GM15510 (cell line): Measurements from ENCODE around the gene CAMTA1.

Experiments
- POLR2A ChIP-seq: IDR thresholded peaks from 3 replicates; pipeline ENCODE4 v1.6.1; 2011; ENCODE audit warnings: borderline replicate concordance; ENCODE audit not compliant: insufficient read length; ENCODE audit errors: extremely low read depth

Gene CAMTA1

DNA sequence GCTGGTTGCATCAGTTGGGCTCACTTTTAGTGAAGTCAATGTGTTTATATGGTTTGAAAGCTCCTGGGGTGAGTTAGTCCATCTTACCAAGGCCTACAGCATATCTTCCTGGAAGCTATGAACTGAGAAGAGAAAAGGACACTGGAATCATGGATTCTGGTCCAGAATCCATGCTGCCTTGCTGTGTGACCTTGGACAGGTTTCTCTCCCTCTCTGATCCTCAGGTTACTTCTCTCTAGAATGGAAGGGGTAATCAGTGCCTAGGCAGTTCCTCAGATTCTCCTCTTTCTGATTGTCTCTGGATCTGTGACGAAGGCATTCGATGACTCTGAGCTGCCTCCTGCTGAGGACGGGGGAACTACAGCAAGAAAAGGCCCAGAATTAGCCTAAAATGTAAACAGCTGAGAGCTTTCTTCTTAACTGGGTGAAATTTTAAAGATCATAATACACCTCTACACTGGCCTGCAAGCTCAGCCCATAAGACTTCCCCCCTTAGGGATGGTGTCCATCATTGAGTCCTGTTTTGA, 560.9 kb downstream of the CAMTA1 start:
- TF ChIP-seq POLR2A, result no peak

DNA sequence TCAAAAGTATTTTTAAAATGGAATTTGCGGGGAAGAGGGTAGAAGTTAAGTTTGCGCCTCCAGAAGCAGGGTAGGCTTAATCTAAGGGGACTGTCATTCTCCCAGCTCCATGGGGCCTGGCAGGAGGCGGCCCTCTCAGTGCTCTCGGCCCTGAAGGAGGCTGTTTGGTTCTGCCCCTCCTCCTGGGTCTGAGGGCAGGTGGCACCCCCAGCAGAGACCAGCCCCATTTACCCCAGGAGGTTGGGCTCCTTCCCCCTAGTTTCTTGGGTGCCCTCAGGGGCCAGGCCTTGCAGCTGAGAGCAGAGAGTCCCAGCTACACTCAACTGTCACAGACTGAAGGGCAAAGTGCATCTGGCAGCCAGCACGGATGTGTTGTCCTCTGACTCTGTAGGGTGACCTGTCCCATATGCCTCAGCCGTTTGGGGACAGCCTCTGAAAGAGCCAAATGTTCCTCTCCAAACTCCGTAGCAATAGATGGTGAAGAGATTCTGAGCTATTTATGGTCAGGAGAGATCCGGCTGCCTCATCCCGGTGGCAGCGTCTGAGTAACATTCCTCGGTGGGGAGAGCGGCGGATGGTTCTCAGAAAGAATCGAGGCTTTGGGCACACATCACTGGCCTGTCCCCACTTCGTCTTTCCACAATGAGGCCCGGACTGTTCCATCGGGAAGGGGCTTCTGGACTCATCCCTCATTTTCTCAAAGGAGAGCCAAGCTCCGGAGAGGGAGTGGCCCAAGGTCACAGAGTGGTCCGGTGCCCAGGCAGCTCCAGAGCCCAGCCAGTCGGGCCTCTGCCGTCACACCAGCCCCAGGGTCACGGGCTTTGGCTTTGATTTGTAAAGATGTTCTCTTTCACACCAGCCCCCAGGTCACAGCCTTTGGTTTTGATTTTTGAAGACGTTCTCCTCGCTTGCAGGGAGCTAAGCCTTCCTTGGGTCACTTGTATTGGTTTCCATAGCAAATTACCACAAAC, 561.6 kb downstream of the CAMTA1 start:
- no peak for TF ChIP-seq POLR2A

DNA sequence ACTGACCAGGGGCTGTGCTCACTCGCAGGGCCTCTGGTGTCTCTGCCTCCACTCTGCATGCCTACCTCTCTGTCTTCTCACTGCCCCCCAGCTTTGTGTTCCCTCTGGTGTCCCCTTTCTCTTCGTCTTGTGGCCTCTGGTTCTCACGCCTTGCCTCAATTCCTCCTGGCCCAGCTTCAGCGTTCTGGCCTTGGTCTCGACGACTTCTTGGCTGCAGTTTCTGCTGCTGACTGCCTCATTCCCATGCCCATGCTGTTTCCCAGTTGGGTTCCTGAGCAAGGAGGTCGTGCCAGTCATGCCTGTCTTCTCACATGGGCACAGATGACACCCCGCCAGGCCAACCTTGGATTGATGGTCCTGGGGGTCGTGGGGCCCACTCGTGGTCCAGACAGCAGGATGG, 562.8 kb downstream of the CAMTA1 start:
- no peak for TF ChIP-seq POLR2A

DNA sequence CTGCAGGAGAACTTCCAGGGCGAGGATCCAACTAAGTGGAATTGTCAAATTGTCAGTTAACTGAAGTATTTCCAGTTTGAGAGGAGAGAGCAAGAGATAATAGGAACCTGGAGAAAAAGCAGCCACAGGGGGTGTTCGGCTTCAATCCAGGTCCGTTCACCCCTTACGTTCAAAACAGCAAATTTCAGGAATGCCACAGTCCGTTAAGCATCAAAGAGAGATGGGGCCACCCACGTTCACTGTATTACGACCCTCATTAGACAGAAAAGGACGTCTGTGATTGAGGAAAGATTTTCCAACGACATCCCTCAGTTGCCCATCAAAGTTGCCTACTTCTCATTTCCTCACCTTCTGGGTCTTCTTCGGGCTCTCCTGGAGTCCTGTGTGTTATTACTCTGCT, 563.3 kb downstream of the CAMTA1 start:
- TF ChIP-seq POLR2A, result no peak

GRCh38 chr1:7350804-7351203, 565.5 kb downstream of the CAMTA1 start:
- no peak for TF ChIP-seq POLR2A

GRCh38 chr1:7351649-7352048, 566.4 kb downstream of the CAMTA1 start:
- TF ChIP-seq POLR2A, result no peak

DNA sequence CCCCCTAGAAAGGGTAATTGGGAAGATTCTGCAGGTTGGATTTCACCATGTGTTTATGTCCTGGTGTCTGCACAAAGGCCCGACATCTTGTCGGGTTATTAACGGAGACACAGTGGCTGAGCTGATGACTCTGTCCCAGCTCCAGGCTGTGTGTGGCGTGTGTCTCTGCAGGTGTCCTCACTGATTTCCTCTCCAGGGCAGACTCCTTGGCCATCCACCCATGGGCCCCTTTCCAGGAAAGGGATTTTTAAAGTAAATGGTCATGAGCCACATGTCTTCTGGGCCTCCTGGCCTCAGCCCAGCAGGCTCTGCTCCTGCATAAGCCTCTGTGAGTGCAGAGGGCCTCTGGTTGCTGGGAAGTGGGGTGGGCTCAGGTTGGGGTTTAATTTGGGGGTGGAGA, 567.1 kb downstream of the CAMTA1 start:
- no peak for TF ChIP-seq POLR2A

DNA sequence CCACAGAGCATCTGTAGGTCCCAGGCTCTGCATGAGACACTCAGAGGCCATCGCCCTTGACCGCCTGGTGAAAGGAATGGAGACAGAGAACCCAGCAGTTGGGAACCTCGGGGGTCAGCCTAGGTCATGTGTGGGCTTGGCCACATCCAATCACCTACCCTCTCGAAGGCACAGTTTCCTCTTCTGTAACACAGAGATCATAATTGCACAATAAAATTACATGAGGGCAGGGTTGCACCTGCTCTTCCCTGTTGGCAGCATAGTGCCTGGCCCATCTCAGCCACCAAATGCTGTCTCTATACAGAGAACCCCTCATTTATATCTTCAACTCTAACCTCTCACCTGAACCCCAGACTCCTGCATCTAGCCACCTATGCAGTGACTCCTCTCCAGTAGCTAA, 567.7 kb downstream of the CAMTA1 start:
- TF ChIP-seq POLR2A, result no peak

- no peak for TF ChIP-seq POLR2A
Observed at GRCh38 chr1:7355646-7356045, 570.4 kb downstream of the CAMTA1 start.

- TF ChIP-seq POLR2A, result no peak
Observed at GRCh38 chr1:7356079-7356478, 570.8 kb downstream of the CAMTA1 start.

DNA sequence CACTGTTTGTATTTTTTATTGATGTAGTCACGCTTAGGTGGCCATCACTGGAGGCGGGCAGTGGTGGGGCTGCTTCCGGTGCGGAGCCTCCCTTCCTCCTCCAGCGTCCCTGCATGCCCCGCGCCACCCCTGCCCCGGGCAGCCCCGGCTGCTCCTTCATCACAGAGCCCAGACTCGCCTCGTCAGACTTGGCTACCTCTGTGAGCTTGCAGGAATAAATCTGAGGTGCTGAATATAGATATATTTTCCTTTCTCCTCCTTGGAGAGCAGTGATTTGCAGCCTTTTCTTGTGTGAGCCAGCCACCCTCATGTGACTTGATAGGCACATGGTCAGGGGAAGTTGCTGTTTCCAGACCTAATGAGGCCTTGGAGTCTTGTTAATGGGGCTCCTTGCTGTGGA, 573.2 kb downstream of the CAMTA1 start:
- TF ChIP-seq POLR2A, result no peak

DNA sequence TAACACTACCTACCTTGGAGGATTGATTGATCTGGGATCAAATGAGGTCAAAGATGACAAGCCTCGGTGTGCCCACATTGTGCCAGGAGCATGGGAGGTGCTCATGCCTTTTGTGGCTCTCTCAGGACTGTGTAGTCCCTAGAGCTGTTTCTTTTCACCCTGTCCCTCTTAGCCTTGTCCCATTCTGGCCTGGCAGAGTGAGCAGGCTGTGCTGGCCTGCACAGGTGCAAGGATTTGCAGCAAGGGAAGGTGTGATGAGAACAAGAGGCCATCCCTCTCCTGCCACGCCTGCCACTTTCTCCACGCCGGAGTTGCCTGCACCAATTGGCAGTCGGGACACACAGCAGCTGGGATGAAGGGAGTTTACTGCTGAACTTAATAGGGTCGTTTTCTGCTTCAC, 575.3 kb downstream of the CAMTA1 start:
- no peak for TF ChIP-seq POLR2A

DNA sequence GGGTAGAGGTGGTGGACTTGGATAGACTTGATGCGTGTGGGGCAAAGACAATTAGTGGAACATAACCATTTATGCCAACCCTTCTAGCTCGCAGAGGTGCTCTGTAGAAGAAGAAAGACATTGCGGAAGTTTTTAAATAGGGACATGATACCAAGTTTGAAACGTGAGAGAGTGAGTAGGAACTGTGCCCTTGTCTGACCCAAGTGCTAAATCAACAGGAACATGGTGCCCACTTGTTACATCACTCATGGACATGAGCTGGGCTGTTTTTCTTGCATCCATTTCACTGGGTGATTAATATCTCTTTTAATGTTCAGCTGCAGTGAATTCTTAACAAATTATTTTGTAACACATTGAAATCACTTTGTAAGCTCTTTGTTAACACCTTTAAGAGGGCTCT, 577.7 kb downstream of the CAMTA1 start:
- TF ChIP-seq POLR2A, result no peak

- no peak for TF ChIP-seq POLR2A
Observed at GRCh38 chr1:7363450-7363849, 578.2 kb downstream of the CAMTA1 start.

GRCh38 chr1:7365706-7366105, 580.5 kb downstream of the CAMTA1 start:
- no peak for TF ChIP-seq POLR2A
